Spleen (tissue), 11 donors: Measurements from ENCODE around the gene CEBPE. TPM values are rescaled to one million over a fixed set of nuclear protein-coding genes. Genes with fewer than 3 reads are reported as not detected.
A peak's percentile ranks its signal among the peaks of the same experiment; 100 is the strongest.

Experiments used
- DNase-seq: peaks from one replicate; pipeline ENCODE4 v3.0.0-alpha.2; 2020
- H3K27ac ChIP-seq, 8 donors: fragments of 200-600 bp; sonication (generic) in 7 of 8; 1 replicate in 4 of 8; 2 replicates in 4 of 8; pipeline versions ENCODE4 v1.5.0 to v1.8.0; 2016 to 2021; ENCODE audit warnings: inconsistent platforms in 4 of 8, mild to moderate bottlenecking in 4 of 8, moderate library complexity in 1 of 8
- H3K27me3 ChIP-seq, 7 donors: fragments of 200-600 bp; sonication (generic) in 6 of 7; replicated peaks in 1 of 7; 1 replicate in 4 of 7; 2 replicates in 3 of 7; pipeline versions ENCODE4 v1.5.0 to v1.8.0; 2016 to 2021; ENCODE audit warnings: inconsistent platforms in 3 of 7, mild to moderate bottlenecking in 1 of 7
- H3K36me3 ChIP-seq, 6 donors: fragments of 200-600 bp; sonication (generic) in 5 of 6; 1 replicate in 4 of 6; 2 replicates in 2 of 6; pipeline versions ENCODE4 v1.5.0 to v1.8.0; 2016 to 2021; ENCODE audit warnings: inconsistent platforms in 2 of 6
- H3K4me1 ChIP-seq, 6 donors: fragments of 200-600 bp; sonication (generic) in 5 of 6; 1 replicate in 3 of 6; 2 replicates in 3 of 6; pipeline versions ENCODE4 v1.5.0 to v1.8.0; 2016 to 2021; ENCODE audit warnings: inconsistent platforms in 3 of 6
- H3K4me3 ChIP-seq, 8 donors: fragments of 200-600 bp; sonication (generic) in 7 of 8; 1 replicate in 4 of 8; 2 replicates in 4 of 8; pipeline versions ENCODE4 v1.5.0 to v1.8.0; 2016 to 2021; ENCODE audit warnings: inconsistent platforms in 4 of 8, mild to moderate bottlenecking in 4 of 8, moderate library complexity in 2 of 8
- H3K9me3 ChIP-seq, 8 donors: fragments of 200-600 bp; sonication (generic) in 7 of 8; 1 replicate in 4 of 8; 2 replicates in 4 of 8; pipeline versions ENCODE4 v1.5.0 to v1.8.0; 2016 to 2021; ENCODE audit warnings: inconsistent platforms in 4 of 8
- CTCF ChIP-seq, 11 experiments: fragments of 200-600 bp in 7 of 11; fragments of 450-650 bp in 4 of 11; sonication (generic) in 4 of 11; IDR thresholded peaks in 8 of 11; conservative IDR thresholded peaks in 3 of 11; 1 replicate in 7 of 11; 2 replicates in 4 of 11; pipeline versions ENCODE4 v1.4.0 to v1.8.0; 2016 to 2021; ENCODE audit warnings: antibody characterized with exemption in 11 of 11, inconsistent platforms in 4 of 11, mild to moderate bottlenecking in 1 of 11
- POLR2A ChIP-seq, 3 donors: fragments of 450-650 bp; IDR thresholded peaks; one replicate each; pipeline ENCODE4 v1.5.1; 2017; ENCODE audit warnings: antibody characterized with exemption in 3 of 3, mild to moderate bottlenecking in 1 of 3
- POLR2AphosphoS5 ChIP-seq, 3 donors: sonication (generic); formaldehyde crosslinking; IDR thresholded peaks; one replicate each; pipeline ENCODE4 v1.5.1; 2017; ENCODE audit warnings: antibody characterized with exemption in 3 of 3
- WGBS, 5 donors: extraction: QIAGEN DNeasy Blood & Tissue Kit in 3 of 5; methylation state at CpG; one replicate each; pipeline versions ENCODE4 v1.1.5 to v1.1.7; 2013 to 2018; 5-methylcytosine and 5-hydroxymethylcytosine counted together
- intact Hi-C: fragments of 100-400 bp; cut with DNase I; formaldehyde crosslinking; loops from one replicate; pipeline ENCODE4 v1.15.0; 2023; ENCODE audit warnings: low total_unique reads
- polyA plus RNA-seq, 3 donors: library from polyadenylated mRNA; stranded (reverse); fragments of 200-250 nt; gene quantifications; one replicate each; pipeline ENCODE4 v1.2.1, GENCODE V29; 2013
- total RNA-seq, 7 donors: library from RNA; depleted of rRNA in 3 of 7; stranded (reverse); fragments of >200 nt in 3 of 7; fragmentation: NEBNext Ultra II Directional in 4 of 7; extraction: Animal tissue kit (Norgen Biotek cat#: 25700) in 4 of 7; gene quantifications; one replicate each; pipeline versions ENCODE4 v1.1.0 to v1.2.1, GENCODE V29; 2016 to 2021
- donor health status: healthy with polysubstance abuse.
- donor health status: DM: no; HTN: no; CAD: no; lungs with moderate emphysema.
- donor health status: DM: no; HTN: no; CAD: no.
- donor health status: Bipolar disorder and iron deficiency.
- donor health status: healthy.
- donor health status: DM: no; HTN: no; CAD: no.
- donor health status: DM: yes; HTN: yes; CAD: no.

CEBPE gene
- total and polyA plus RNA-seq, 10 donors: 0.64 to 9.6 (median 1.5) TPM

GRCh38 chr14:23079716-23080115, 39.3 kb downstream of the CEBPE start:
- peaks cover 0 to 48% (median 19%) of the 10 kb centered on the region in 6 donors for H3K4me1 ChIP-seq
- WGBS, 5 donors: 82 to 93% (median 89%) methylated on average over 2 of the region's 2 CpGs
- intact Hi-C loops: no loop called here
- DNase-seq: no peak
- TF ChIP-seq CTCF (IDR thresholded peaks at IDR 0.05 in 8 of 11, conservative IDR thresholded peaks at IDR 0.05 in 3 of 11) (no peak), POLR2AphosphoS5 (IDR thresholded peaks at IDR 0.05) (no peak)
- H3K36me3 ChIP-seq: peaks cover 6 to 100% (median 96%) of the 10 kb centered on the region in 6 donors
- no peaks in the 10 kb centered on the region for H3K9me3 ChIP-seq
- no peak overlapping the region for H3K4me3 ChIP-seq
- no peaks in the 10 kb centered on the region for H3K27me3 ChIP-seq
- H3K27ac ChIP-seq: peak overlapping the region in 3 of 8 donors; percentile 24 to 60 (median 59)

DNA sequence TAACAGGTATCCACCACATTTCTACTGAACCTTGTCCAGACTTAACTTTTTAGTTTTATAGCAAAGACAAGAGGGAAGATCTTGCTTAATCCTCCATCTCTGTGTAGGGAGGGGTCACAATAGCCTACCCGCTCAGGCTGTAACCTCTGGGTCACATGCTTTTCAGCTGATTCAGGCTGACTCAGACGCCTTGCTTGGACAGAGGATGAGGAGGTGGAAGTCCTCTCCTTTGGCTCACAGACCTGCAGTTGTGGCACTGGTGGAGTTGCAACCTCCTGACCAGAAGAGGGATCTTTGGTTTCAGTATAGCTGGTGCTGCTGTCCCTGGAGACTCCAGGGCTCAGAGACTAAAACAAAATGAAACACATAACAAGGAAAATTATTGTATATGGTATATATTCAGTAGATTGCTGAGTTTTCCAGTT, 40.4 kb downstream of the CEBPE start:
- Histone ChIP-seq H3K9me3 (no peaks in the 10 kb centered on the region), H3K36me3 (peaks cover 3 to 100% (median 94%) of the 10 kb centered on the region in 6 donors), H3K27ac (peak overlapping the region in 5 of 8 donors; percentile 22 to 60 (median 31)), H3K4me1 (peaks cover 0 to 48% (median 19%) of the 10 kb centered on the region in 6 donors), H3K27me3 (no peaks in the 10 kb centered on the region), H3K4me3 (no peak overlapping the region)
- no peak for DNase-seq
- TF ChIP-seq POLR2AphosphoS5 (IDR thresholded peaks at IDR 0.05) (peak in 2 of 3 donors; percentile 22 to 65), POLR2A (IDR thresholded peaks at IDR 0.05) (no peak)
- intact Hi-C loops: no loop called here
- 24 to 61% (median 37%) methylated on average over 2 of the region's 2 CpGs for WGBS, 5 donors

- Histone ChIP-seq H3K4me1 (peaks cover 0 to 51% (median 19%) of the 10 kb centered on the region in 6 donors), H3K4me3 (no peak overlapping the region), H3K27ac (peak overlapping the region in 5 of 8 donors; percentile 4 to 60 (median 31)), H3K36me3 (peaks cover 3 to 100% (median 94%) of the 10 kb centered on the region in 6 donors), H3K9me3 (no peaks in the 10 kb centered on the region), H3K27me3 (no peaks in the 10 kb centered on the region)
- intact Hi-C loops: no loop called here
- TF ChIP-seq POLR2AphosphoS5 (IDR thresholded peaks at IDR 0.05): no peak
- TF ChIP-seq POLR2A (IDR thresholded peaks at IDR 0.05): no peak
- TF ChIP-seq CTCF (IDR thresholded peaks at IDR 0.05 in 8 of 11, conservative IDR thresholded peaks at IDR 0.05 in 3 of 11): no peak
- 85 to 93% (median 90%) methylated on average over 5 of the region's 5 CpGs for WGBS, 5 donors
- no peak for DNase-seq
These were observed 41.1 kb downstream of the CEBPE start for GRCh38 chr14:23077962-23078361.

GRCh38 chr14:23076785-23077408, 42.2 kb downstream of the CEBPE start:
- Histone ChIP-seq H3K36me3 (peaks cover 3 to 100% (median 93%) of the 10 kb centered on the region in 6 donors), H3K4me3 (no peak overlapping the region), H3K27me3 (no peaks in the 10 kb centered on the region), H3K27ac (peak overlapping the region in 1 of 8 donors; percentile 18), H3K9me3 (no peaks in the 10 kb centered on the region), H3K4me1 (peaks cover 3 to 61% (median 24%) of the 10 kb centered on the region in 6 donors)
- intact Hi-C loops: no loop called here
- DNase-seq: no peak
- peak in 9 of 11 experiments; percentile 8 to 67 (median 54) for TF ChIP-seq CTCF (IDR thresholded peaks at IDR 0.05 in 8 of 11, conservative IDR thresholded peaks at IDR 0.05 in 3 of 11)
- no peak for TF ChIP-seq POLR2AphosphoS5 (IDR thresholded peaks at IDR 0.05)
- 65 to 71% (median 69%) methylated on average over 5 of the region's 5 CpGs for WGBS, 5 donors
